Endodermal cell (in vitro differentiated cells): ENCODE results near the gene HSBP1L1. TPM values are rescaled to one million over a fixed set of nuclear protein-coding genes. Genes with fewer than 3 reads are reported as not detected.

Experiments used
- DNase-seq: peaks from one replicate; pipeline ENCODE4 v3.0.0-alpha.2; 2017
- H3K27ac ChIP-seq: 2 replicates; pipeline ENCODE4 v1.5.1; 2013; ENCODE audit warnings: mild to moderate bottlenecking, low read depth, low read length, moderate library complexity
- H3K27me3 ChIP-seq: 2 replicates; pipeline ENCODE4 v1.6.1; 2013; ENCODE audit warnings: mild to moderate bottlenecking, low read length, moderate library complexity; ENCODE audit not compliant: insufficient read depth, control insufficient read depth, poor library complexity, severe bottlenecking
- H3K36me3 ChIP-seq: 2 replicates; pipeline ENCODE4 v1.7.0; 2013; ENCODE audit warnings: mild to moderate bottlenecking, low read length, moderate library complexity; ENCODE audit not compliant: control insufficient read depth, insufficient read depth
- H3K4me1 ChIP-seq: one replicate; pipeline ENCODE4 v1.7.0; 2013; ENCODE audit warnings: low read length; ENCODE audit not compliant: control insufficient read depth, insufficient read depth
- H3K4me3 ChIP-seq: 2 replicates; pipeline ENCODE4 v1.5.1; 2013; ENCODE audit warnings: mild to moderate bottlenecking, low read length, moderate library complexity
- H3K9ac ChIP-seq: 2 replicates; pipeline ENCODE4 v1.6.1; 2013; ENCODE audit warnings: mild to moderate bottlenecking, low read length, moderate library complexity; ENCODE audit not compliant: poor library complexity, severe bottlenecking; ENCODE audit errors: extremely low read depth
- H3K9me3 ChIP-seq: 2 replicates; pipeline ENCODE4 v1.6.1; 2013; ENCODE audit warnings: mild to moderate bottlenecking, low read length, moderate library complexity; ENCODE audit not compliant: control insufficient read depth
- H3K27ac Mint-ChIP-seq: 2 replicates; pipeline ENCODE4 v1.8.0; 2020; ENCODE audit warnings: mixed read lengths
- H3K27me3 Mint-ChIP-seq: 2 replicates; pipeline ENCODE4 v1.8.0; 2021; ENCODE audit warnings: mild to moderate bottlenecking, mixed read lengths; ENCODE audit not compliant: insufficient read depth
- H3K36me3 Mint-ChIP-seq: 2 replicates; pipeline ENCODE4 v1.8.0; 2020; ENCODE audit warnings: low read depth, mixed read lengths
- H3K4me1 Mint-ChIP-seq: 2 replicates; pipeline ENCODE4 v1.8.0; 2020; ENCODE audit warnings: mixed read lengths
- H3K4me3 Mint-ChIP-seq: 2 replicates; pipeline ENCODE4 v1.8.0; 2020; ENCODE audit warnings: mild to moderate bottlenecking, moderate library complexity, mixed read lengths
- H3K9me3 Mint-ChIP-seq: 2 replicates; pipeline ENCODE4 v1.8.0; 2020; ENCODE audit warnings: mild to moderate bottlenecking, mixed read lengths
- WGBS, 2 experiments: methylation state at CpG; one replicate each; pipeline versions ENCODE4 v1.1.5 to v1.1.7; 2013; ENCODE audit warnings: missing lambda C conversion rate in 2 of 2, mixed read lengths in 1 of 2; ENCODE audit not compliant: insufficient coverage in 1 of 2, insufficient read length in 1 of 2; 5-methylcytosine and 5-hydroxymethylcytosine counted together
- total RNA-seq, 2 donors: library from RNA; stranded (reverse); fragmentation: NEBNext Ultra II Directional in 1 of 2; extraction: Animal tissue kit (Norgen Biotek cat#: 25700) in 1 of 2; gene quantifications; 2 replicates in 1 of 2; 3 replicates in 1 of 2; pipeline ENCODE4 v1.2.1, GENCODE V29; 2021
- TF ChIP-seq, protein P1 (sequence below): fragments of 200-600 bp; sonication (generic); conservative IDR thresholded peaks from 2 replicates; pipeline ENCODE4 v1.5.0; 2021; ENCODE audit warnings: antibody characterized with exemption, mild to moderate bottlenecking

HSBP1L1 gene
- total RNA-seq, 2 donors from 2014 or later: 2.6 to 2.7 TPM

DNA sequence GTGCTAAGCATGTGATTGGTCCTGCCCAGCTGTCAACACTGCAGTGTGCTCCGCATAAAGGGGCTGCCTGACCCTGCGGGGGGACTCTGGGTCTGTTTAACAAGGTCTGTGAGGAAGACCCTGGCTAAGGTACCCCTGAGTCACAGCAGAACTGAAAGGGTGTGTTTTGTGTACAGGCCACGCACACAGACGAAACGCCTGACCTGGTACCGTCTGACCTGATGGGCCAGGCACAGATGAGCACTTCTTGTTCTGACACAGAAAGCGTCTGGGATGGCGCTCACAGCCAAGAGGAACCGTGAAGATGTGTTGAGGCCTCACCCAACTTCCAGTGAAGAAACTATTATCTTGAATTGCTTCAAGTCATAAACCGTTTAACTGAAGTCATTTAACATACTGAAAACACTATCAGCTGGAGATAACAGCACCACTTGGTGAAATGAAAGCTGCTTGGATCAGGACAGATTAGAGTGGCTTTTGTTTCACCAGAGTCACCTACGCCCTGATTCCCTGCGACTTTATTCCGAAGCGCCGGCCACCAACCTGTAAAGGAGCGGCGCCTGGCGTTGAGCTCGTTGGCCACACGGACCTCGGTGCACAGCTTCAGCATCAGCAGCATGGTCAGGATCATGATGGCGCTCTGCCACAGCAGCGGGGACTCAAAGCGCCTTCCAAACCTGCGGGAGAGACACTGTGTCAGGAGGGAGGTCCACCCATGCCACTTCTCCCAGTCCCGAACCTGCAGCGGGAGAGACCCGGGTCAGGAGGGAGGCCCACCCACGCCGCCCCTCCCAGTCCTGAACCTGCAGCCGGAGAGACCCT is 21.4 kb upstream of the HSBP1L1 start:
- WGBS, 2 experiments: 90 to 92% methylated on average over 28 to 31 of the region's 31 CpGs
- H3K9me3 Mint-ChIP-seq: no peaks in the 10 kb centered on the region
- peaks cover 7% of the 10 kb centered on the region for H3K27me3 Mint-ChIP-seq
- peaks cover 20% of the 10 kb centered on the region for H3K4me1 Mint-ChIP-seq
- peaks cover 22% of the 10 kb centered on the region for H3K36me3 ChIP-seq
- no peak overlapping the region for H3K27ac Mint-ChIP-seq
- peaks cover 36% of the 10 kb centered on the region for H3K36me3 Mint-ChIP-seq
- no peaks in the 10 kb centered on the region for H3K27me3 ChIP-seq
- no peak overlapping the region for H3K9ac ChIP-seq
- no peak overlapping the region for H3K4me3 ChIP-seq
- H3K4me3 Mint-ChIP-seq: no peak overlapping the region
- H3K4me1 ChIP-seq: peaks cover 11% of the 10 kb centered on the region
- H3K27ac ChIP-seq: no peak overlapping the region
- peak; percentile 44 for DNase-seq
- H3K9me3 ChIP-seq: no peaks in the 10 kb centered on the region
- TF ChIP-seq, protein P1, sequence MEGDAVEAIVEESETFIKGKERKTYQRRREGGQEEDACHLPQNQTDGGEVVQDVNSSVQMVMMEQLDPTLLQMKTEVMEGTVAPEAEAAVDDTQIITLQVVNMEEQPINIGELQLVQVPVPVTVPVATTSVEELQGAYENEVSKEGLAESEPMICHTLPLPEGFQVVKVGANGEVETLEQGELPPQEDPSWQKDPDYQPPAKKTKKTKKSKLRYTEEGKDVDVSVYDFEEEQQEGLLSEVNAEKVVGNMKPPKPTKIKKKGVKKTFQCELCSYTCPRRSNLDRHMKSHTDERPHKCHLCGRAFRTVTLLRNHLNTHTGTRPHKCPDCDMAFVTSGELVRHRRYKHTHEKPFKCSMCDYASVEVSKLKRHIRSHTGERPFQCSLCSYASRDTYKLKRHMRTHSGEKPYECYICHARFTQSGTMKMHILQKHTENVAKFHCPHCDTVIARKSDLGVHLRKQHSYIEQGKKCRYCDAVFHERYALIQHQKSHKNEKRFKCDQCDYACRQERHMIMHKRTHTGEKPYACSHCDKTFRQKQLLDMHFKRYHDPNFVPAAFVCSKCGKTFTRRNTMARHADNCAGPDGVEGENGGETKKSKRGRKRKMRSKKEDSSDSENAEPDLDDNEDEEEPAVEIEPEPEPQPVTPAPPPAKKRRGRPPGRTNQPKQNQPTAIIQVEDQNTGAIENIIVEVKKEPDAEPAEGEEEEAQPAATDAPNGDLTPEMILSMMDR: no peak

DNA sequence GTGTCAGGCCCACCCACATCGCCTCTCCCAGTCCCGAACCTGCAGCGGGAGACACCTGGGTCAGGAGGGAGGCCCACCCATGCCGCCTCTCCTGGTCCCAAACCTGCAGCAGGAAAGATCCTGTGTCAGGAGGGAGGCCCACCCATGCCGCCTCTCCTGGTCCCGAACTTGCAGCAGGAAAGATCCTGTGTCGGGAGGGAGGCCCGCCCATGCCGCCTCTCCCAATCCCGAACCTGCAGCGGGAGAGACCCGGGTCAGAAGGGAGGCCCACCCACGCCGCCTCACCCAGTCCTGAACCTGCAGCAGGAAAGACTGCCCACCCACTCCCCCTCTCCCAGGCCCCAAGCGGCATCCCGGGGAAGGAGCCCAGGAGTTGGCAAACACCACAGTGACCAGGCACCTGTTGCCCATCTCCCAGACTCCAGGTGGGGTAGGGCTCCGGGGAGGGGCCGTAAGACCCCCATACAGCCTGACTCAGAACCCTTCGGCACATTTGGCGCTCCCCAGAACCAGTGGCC is 20.8 kb upstream of the HSBP1L1 start:
- peaks cover 20% of the 10 kb centered on the region for H3K4me1 Mint-ChIP-seq
- no peak overlapping the region for H3K4me3 Mint-ChIP-seq
- peaks cover 37% of the 10 kb centered on the region for H3K36me3 Mint-ChIP-seq
- TF ChIP-seq, protein P1: no peak
- no peak for DNase-seq
- no peak overlapping the region for H3K9ac ChIP-seq
- H3K4me3 ChIP-seq: no peak overlapping the region
- WGBS, 2 experiments: 91 to 95% methylated on average over 11 to 20 of the region's 20 CpGs
- no peaks in the 10 kb centered on the region for H3K9me3 ChIP-seq
- H3K27me3 ChIP-seq: no peaks in the 10 kb centered on the region
- peaks cover 26% of the 10 kb centered on the region for H3K36me3 ChIP-seq
- no peak overlapping the region for H3K27ac Mint-ChIP-seq
- H3K27me3 Mint-ChIP-seq: peaks cover 10% of the 10 kb centered on the region
- H3K9me3 Mint-ChIP-seq: no peaks in the 10 kb centered on the region
- H3K27ac ChIP-seq: no peak overlapping the region
- peaks cover 11% of the 10 kb centered on the region for H3K4me1 ChIP-seq

DNA sequence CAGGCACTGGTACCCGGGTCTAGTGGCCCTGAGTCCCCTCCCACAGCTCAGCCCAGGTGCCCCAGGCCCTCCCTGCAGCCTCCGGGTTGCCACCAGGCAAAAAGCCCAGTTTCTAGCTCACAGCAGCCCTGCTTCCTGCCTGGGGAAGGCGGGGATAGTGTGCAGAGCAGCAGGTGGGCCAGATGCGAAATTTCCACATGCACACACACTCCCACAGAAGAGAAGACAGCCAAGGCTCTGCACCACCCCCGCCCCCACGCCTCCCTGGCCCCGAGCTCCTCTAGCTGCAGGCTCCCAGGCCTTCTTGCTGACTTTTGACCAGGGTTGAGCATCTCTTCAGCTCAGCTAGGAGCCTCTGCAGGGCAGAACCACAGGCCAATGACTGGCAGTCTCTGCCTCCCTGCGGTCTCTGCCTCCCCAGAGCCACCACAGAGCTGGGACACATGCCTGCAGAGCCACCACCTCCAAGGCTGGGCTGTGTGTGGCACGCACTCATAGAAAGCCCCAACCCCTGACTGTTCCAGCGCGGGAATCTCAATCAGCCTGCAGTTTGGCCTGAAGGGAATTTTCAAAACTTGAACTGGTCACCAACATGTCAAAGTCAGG is 20.2 kb upstream of the HSBP1L1 start:
- Histone ChIP-seq H3K27me3 (no peaks in the 10 kb centered on the region), H3K4me1 (peaks cover 11% of the 10 kb centered on the region), H3K27ac (no peak overlapping the region), H3K9ac (no peak overlapping the region), H3K9me3 (no peaks in the 10 kb centered on the region), H3K36me3 (peaks cover 32% of the 10 kb centered on the region), H3K4me3 (no peak overlapping the region)
- H3K4me1 Mint-ChIP-seq: peaks cover 20% of the 10 kb centered on the region
- 85% methylated on average over 8 to 11 of the region's 11 CpGs for whole genome bisulfite sequencing, 2 experiments
- no peaks in the 10 kb centered on the region for H3K9me3 Mint-ChIP-seq
- no peak overlapping the region for H3K27ac Mint-ChIP-seq
- peaks cover 38% of the 10 kb centered on the region for H3K36me3 Mint-ChIP-seq
- TF ChIP-seq, protein P1: no peak
- peaks cover 16% of the 10 kb centered on the region for H3K27me3 Mint-ChIP-seq
- DNase-seq: peak; percentile 52
- no peak overlapping the region for H3K4me3 Mint-ChIP-seq
